ENCODE measurements around the gene PROX1.

- TF ChIP-seq CTCF (IDR thresholded peaks at IDR 0.05) (no peak), FOXJ3 (CRISPR knock-in tag; IDR thresholded peaks at IDR 0.05; ENCODE audit: borderline replicate concordance) (no peak), IRF2 (CRISPR knock-in tag; IDR thresholded peaks at IDR 0.05; ENCODE audit: borderline replicate concordance, low read depth) (no peak), SMAD3 (CRISPR knock-in tag; IDR thresholded peaks at IDR 0.05; ENCODE audit: borderline replicate concordance) (no peak), USF2 (CRISPR knock-in tag; IDR thresholded peaks at IDR 0.05) (no peak)
These were observed 97.6 kb downstream of the PROX1 start for GRCh38 chr1:214085325-214085724.

Data from WTC11 (cell line).